ENCODE results near the gene SETD1A.

Gene SETD1A

DNA sequence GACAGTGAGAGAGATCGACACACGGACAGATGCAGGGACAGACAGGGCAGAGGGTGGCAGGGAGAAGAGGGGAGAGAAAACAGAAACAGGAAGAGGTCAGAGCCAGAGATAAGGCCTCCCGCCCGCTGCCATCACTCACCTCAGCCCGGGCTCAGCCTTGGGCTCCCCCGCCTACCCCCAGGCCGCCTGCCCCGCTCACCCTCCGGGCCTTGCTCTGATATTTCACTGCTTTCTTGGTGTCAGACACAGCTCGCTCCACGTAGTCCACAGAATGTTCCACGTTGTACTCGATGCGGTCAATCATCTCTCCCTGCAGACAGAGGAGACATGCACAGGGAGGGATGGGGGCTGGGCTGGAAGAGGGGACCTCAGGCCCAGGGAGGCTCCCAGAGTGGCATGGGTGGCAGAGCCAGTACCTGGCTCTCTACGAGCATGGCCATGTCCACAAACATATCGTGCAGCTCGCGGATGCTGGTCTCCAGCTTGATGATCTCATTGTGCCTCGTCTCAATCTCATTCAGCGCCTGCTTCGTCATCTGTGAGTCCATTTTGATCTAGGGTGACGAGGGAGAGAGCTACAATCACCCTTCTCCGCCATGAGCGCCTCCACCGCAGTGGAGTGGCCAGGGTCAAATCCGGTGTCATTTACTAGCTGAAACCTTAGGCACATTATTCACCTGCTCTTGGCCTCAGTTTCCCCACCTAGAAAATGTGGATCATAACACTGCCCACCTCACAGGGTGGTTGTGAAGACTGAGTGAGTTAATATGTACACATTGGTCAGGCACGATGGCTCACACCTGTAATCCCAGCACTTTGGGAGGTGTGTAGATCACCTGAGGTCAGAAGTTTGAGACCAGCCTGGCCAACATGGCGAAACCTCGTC, 35.6 kb downstream of the SETD1A start:
- Histone ChIP-seq H3K9me3 (ENCODE audit: control insufficient read depth, insufficient read depth, low read length) (no peaks in the 10 kb centered on the region), H3K4me1 (ENCODE audit: control insufficient read depth, insufficient read depth, low read length) (peaks cover 12% of the 10 kb centered on the region), H3K27me3 (ENCODE audit: control insufficient read depth, insufficient read depth, low read length) (no peaks in the 10 kb centered on the region; the same call in 1 of the 2 replicates), H3K9ac (ENCODE audit: low read depth, low read length) (no peak overlapping the region), H3K4me3 (ENCODE audit: low read depth, low read length) (no peak overlapping the region), H3K36me3 (ENCODE audit: control insufficient read depth, insufficient read depth, low read length) (peaks cover 3% of the 10 kb centered on the region; the same call in 1 of the 2 replicates), H3K27ac (ENCODE audit: low read depth, low read length) (no peak overlapping the region)

DNA sequence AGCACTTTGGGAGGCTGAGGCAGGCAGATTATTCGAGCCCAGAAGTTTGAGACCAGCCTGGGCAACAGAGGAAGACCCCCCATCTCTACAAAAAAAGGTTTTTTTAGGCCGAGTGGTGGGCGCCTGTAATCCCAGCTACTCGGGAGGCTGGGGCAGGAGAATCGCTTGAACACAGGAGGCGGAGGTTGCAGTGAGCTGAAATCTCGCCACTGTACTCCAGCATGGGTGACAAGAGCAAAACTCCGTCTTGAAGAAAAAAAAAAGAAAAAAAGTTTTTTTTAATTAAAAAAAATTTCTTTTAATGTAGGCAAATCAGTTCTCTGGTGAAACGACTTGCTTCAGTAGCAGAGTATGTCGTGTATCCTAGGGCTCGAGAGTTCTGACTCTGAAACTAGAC, 38.4 kb downstream of the SETD1A start:
- Histone ChIP-seq H3K9ac (ENCODE audit: low read depth, low read length) (no peak overlapping the region), H3K4me3 (ENCODE audit: low read depth, low read length) (peak overlapping the region; percentile 68; the same call in 1 of the 2 replicates), H3K27ac (ENCODE audit: low read depth, low read length) (peak overlapping the region; percentile 26), H3K36me3 (ENCODE audit: control insufficient read depth, insufficient read depth, low read length) (peaks cover 3% of the 10 kb centered on the region; the same call in 1 of the 2 replicates), H3K27me3 (ENCODE audit: control insufficient read depth, insufficient read depth, low read length) (no peaks in the 10 kb centered on the region; the same call in 1 of the 2 replicates), H3K9me3 (ENCODE audit: control insufficient read depth, insufficient read depth, low read length) (no peaks in the 10 kb centered on the region), H3K4me1 (ENCODE audit: control insufficient read depth, insufficient read depth, low read length) (peaks cover 18% of the 10 kb centered on the region)

DNA sequence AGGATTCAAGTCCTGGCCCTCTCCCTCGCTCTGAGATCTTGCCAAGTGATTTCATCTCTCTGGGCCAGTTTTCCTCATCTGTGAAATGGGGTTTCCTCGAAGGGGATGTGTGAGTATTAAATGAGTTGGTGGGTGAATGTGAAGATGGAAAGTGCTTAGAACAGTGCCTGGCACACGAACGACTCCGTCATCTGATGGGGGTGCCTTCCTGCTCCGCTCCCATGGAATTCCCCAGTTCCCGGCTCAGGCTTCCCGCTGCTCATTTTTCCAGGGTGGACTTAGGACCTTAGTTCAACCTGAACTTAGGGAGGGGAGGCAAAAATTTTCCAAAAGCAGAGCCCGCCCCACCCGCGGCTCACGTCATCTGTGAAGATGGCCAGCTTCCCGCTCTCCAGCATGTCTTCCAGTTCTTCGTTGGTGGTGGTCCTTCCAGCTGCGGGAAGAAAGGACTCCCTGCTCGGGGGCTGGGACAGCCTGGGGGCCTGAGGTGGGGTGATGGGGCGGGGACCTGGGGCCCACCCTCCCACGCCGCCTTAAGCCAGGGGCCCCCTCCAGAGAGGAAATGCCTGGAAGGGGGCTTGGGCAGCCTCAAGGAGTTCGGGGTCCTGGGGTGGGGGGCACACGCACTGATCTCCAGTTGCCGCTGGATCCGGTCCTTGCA, 38.9 kb downstream of the SETD1A start:
- Histone ChIP-seq H3K4me3 (ENCODE audit: low read depth, low read length) (peak overlapping the region; percentile 68), H3K9ac (ENCODE audit: low read depth, low read length) (0 out of 2 replicates have a peak overlapping the region, but pooled peaks have one; percentile 4), H3K36me3 (ENCODE audit: control insufficient read depth, insufficient read depth, low read length) (no peaks in the 10 kb centered on the region), H3K9me3 (ENCODE audit: control insufficient read depth, insufficient read depth, low read length) (no peaks in the 10 kb centered on the region), H3K27ac (ENCODE audit: low read depth, low read length) (peak overlapping the region; percentile 26), H3K27me3 (ENCODE audit: control insufficient read depth, insufficient read depth, low read length) (no peaks in the 10 kb centered on the region; the same call in 1 of the 2 replicates), H3K4me1 (ENCODE audit: control insufficient read depth, insufficient read depth, low read length) (peaks cover 18% of the 10 kb centered on the region)

DNA sequence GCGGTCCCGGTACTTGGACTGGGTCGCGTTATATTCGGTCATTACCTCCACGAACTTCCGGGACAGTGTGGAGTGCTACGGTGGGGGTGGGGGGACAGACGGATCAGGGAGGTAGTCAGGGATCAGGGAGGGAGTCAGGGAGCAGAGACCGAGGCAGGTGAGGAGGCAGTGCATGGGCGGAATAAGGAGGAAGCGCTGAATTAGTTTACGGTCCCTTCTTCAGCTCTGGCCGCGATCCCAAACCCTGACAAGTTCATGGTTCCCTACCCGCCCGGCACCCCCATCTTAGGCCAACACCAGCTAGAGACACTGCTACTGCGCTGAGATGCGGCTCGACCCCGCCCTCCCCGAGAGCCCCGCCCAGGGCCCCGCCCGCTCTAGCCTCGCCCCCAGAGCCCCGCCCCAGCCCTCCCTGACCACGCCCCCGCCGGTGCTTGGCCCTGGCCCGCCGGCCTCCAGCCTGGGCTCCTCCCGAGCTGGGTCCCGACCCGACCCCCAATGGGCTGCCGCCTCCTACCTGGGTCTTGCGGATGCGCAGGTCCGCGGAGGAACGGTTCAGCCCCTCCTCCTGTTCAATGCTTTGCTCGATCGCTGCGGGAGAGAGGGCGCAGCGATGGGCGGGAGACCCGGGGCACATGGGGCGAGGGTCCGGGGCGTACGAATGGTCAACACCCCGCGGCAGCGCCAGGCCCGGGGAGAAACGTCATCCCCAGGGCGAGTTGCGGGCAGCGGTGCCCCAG, 39.6 kb downstream of the SETD1A start:
- Histone ChIP-seq H3K36me3 (ENCODE audit: control insufficient read depth, insufficient read depth, low read length) (no peaks in the 10 kb centered on the region), H3K27ac (ENCODE audit: low read depth, low read length) (peak overlapping the region; percentile 26), H3K27me3 (ENCODE audit: control insufficient read depth, insufficient read depth, low read length) (no peaks in the 10 kb centered on the region; the same call in 1 of the 2 replicates), H3K9me3 (ENCODE audit: control insufficient read depth, insufficient read depth, low read length) (no peaks in the 10 kb centered on the region), H3K4me3 (ENCODE audit: low read depth, low read length) (peak overlapping the region; percentile 68), H3K9ac (ENCODE audit: low read depth, low read length) (peak overlapping the region; percentile 4; the same call in 1 of the 2 replicates), H3K4me1 (ENCODE audit: control insufficient read depth, insufficient read depth, low read length) (peaks cover 18% of the 10 kb centered on the region)

DNA sequence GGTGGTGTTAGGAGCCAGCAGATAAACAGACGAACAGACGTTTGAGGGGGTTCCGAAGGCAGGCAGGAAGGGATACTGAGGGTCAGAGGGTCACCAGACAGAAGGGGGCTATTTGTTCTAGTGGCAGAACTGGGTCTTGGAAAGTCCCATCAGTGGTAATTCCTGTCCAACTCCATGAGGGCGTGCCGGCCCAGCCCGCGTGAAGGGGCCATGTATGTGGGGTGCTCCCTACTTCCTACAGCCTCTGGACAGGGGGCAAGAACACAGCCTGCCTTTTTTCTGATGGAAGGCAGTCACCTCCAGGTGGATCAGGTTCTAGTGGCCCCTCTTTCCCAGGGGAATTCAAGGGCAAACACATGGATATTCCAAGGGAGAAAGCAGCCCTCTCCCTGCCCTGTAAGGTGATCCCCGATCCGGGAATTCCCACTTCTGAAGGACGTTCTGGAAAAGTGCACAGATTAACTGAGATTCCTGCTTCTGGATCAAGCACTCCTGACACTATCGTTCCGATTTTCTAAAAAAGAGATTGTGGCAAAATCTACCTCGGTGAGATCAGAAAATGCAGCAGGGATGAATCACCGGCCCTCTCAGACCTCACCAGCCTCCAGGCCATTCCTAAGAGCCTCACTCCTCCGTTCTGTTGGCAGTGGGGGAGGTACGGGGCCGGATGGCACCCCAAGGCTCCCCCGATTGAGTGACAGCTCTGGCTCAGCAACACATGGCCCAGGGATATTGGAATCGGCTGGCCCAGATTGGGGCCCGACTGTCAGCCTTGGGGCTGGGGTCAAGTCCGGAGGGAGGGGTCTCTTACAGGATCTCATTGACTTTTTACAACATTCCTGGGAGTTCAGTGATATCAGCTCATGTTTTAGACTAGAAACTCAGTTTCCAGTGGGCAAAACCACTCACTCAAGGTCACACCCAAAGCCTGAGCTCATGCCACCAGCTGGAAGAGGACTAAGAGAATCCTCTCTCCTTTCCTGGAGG, 40.5 kb downstream of the SETD1A start:
- peak overlapping the region; percentile 62 for H3K4me3 ChIP-seq (ENCODE audit: low read depth, low read length)
- no peaks in the 10 kb centered on the region for H3K36me3 ChIP-seq (ENCODE audit: control insufficient read depth, insufficient read depth, low read length)
- no peaks in the 10 kb centered on the region for H3K9me3 ChIP-seq (ENCODE audit: control insufficient read depth, insufficient read depth, low read length)
- peak overlapping the region; percentile 60 for H3K27ac ChIP-seq (ENCODE audit: low read depth, low read length)
- H3K27me3 ChIP-seq (ENCODE audit: control insufficient read depth, insufficient read depth, low read length), result no peaks in the 10 kb centered on the region; the same call in 1 of the 2 replicates
- H3K9ac ChIP-seq (ENCODE audit: low read depth, low read length), result peak overlapping the region; percentile 1; the same call in 1 of the 2 replicates
- H3K4me1 ChIP-seq (ENCODE audit: control insufficient read depth, insufficient read depth, low read length), result peaks cover 18% of the 10 kb centered on the region

DNA sequence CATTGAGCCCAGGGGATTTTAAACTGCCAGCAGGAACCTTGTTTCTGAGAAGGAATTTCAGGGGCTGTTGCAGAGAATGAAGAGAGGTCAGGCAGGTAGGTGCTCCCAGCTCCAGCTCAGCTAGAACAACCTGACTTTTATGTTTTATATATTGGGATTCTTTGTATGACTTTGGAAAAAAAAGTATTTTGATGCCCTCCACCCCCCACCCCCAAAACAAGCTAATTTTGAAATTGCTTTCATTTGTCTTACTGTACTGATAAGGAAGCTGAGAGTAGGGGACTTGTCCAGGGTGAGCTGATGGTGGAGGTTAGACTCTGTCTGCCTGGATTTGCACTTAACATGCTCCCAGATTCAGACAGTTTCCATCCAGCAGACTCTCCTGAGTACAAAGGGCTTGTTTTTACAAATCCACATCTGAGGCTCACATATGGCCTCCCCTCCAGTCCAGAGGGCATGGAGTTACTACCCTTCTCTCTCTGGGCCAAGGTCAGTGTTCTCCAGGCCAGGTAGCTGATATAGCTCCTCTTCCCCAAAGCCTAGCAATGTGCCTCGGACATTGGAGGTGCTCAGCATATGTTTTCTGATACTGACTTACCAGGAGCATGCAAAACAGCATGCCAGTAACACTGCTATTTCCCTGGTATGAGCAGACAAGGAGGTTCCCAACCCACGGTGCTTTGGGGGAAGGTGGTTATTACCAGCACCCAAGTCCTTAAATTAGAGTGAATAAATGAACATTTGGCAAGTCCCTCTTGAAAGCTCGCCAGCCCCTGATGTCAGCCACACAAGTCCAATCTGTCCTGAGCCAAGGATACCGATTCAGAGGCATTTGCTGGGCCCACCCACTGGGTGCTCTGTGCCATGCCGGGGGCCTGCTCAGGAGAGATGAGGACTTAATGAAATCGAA, 41.6 kb downstream of the SETD1A start:
- Histone ChIP-seq H3K27me3 (ENCODE audit: control insufficient read depth, insufficient read depth, low read length) (no peaks in the 10 kb centered on the region; the same call in 1 of the 2 replicates), H3K36me3 (ENCODE audit: control insufficient read depth, insufficient read depth, low read length) (no peaks in the 10 kb centered on the region), H3K4me1 (ENCODE audit: control insufficient read depth, insufficient read depth, low read length) (peaks cover 18% of the 10 kb centered on the region), H3K9me3 (ENCODE audit: control insufficient read depth, insufficient read depth, low read length) (no peaks in the 10 kb centered on the region), H3K27ac (ENCODE audit: low read depth, low read length) (peak overlapping the region; percentile 60), H3K4me3 (ENCODE audit: low read depth, low read length) (no peak overlapping the region), H3K9ac (ENCODE audit: low read depth, low read length) (no peak overlapping the region)

DNA sequence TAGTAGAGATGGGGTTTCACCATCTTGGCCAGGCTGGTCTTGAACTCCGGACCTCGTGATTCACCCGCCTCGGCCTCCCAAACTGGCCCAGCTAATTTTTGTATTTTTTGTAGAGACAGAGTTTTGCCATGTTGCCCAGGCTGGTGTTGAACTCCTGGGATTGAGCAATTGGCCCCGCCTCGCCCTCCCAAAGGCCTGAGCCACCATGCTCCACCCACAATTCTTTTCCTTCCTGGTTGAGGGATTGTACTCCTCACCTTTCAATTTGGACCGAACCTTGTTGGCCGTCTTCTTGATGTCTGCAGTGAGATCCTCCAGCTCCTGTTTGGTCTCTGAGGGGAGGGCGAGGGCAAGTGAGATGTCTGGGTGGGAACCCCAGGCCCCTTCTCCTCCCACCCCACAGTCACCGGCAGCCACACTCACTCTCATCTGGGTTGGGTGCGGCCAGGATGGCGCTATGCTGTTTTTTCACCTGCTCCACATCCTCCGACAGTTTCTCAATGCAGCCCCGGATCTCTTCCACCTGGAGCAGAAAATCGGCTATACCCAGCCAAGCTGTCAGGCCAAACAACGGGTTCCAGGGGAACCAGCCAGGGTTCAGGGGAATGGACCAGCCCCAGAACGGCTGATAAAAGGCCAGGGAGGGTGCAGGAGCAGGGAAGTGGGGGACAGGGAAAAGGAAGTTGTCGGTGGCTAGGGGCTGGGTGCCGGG, 43.3 kb downstream of the SETD1A start:
- Histone ChIP-seq H3K27me3 (ENCODE audit: control insufficient read depth, insufficient read depth, low read length) (no peaks in the 10 kb centered on the region; the same call in 1 of the 2 replicates), H3K36me3 (ENCODE audit: control insufficient read depth, insufficient read depth, low read length) (no peaks in the 10 kb centered on the region), H3K4me1 (ENCODE audit: control insufficient read depth, insufficient read depth, low read length) (peaks cover 18% of the 10 kb centered on the region), H3K4me3 (ENCODE audit: low read depth, low read length) (no peak overlapping the region), H3K9ac (ENCODE audit: low read depth, low read length) (no peak overlapping the region), H3K27ac (ENCODE audit: low read depth, low read length) (no peak overlapping the region), H3K9me3 (ENCODE audit: control insufficient read depth, insufficient read depth, low read length) (no peaks in the 10 kb centered on the region)

DNA sequence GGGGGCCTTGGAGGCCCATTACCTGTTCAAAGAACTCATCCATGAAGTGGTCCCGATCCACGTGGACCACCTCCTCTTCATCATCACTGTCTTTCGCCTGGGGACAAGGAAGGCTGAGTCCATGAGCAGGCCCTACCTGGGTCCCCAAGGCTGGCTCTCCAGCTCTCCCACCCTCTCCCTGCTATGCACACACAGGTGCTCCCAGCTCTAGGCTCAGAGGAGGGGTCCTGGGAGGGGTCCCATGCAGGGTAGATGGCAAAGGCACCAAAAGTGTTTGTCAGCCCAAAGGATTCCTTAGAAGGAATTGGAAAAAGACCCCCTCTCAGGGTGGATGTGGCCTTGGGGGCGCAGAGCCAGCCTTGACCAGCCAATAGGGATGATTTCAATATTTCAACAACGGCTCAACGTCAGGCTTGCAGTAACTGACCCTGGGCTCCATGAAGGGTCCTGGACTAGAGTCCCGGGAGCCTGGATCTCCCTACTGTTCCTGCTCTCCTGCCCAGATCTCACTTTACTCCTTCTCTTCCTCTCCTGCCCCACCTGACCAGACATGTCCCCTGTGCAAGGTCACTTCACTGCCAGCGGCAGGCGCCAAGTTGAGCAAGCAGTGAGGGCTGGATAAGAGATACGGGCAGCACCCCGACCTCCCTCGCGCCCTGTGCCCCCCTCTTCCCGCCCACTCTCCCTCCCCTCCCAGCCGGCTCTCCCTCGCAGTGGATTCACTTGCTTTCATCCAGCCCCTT, 44.1 kb downstream of the SETD1A start:
- Histone ChIP-seq H3K9ac (ENCODE audit: low read depth, low read length) (no peak overlapping the region), H3K9me3 (ENCODE audit: control insufficient read depth, insufficient read depth, low read length) (no peaks in the 10 kb centered on the region), H3K36me3 (ENCODE audit: control insufficient read depth, insufficient read depth, low read length) (no peaks in the 10 kb centered on the region), H3K4me1 (ENCODE audit: control insufficient read depth, insufficient read depth, low read length) (peaks cover 13% of the 10 kb centered on the region), H3K4me3 (ENCODE audit: low read depth, low read length) (no peak overlapping the region), H3K27me3 (ENCODE audit: control insufficient read depth, insufficient read depth, low read length) (no peaks in the 10 kb centered on the region; the same call in 1 of the 2 replicates), H3K27ac (ENCODE audit: low read depth, low read length) (no peak overlapping the region)
